GM18867 (cell line): ENCODE data around the gene IPP.
"Not testable (repeated sequence)": the region's sequence is repeated elsewhere in the genome, so short reads cannot be mapped to it uniquely, and the experiment has no call there.

Source experiments
- ATAC-seq: cut with Tn5 transposase; IDR thresholded peaks from one replicate; pipeline ENCODE4 v1.9.1; 2021; ENCODE audit warnings: mild to moderate bottlenecking, moderate library complexity; ENCODE audit not compliant: unreplicated experiment

The IPP gene

DNA sequence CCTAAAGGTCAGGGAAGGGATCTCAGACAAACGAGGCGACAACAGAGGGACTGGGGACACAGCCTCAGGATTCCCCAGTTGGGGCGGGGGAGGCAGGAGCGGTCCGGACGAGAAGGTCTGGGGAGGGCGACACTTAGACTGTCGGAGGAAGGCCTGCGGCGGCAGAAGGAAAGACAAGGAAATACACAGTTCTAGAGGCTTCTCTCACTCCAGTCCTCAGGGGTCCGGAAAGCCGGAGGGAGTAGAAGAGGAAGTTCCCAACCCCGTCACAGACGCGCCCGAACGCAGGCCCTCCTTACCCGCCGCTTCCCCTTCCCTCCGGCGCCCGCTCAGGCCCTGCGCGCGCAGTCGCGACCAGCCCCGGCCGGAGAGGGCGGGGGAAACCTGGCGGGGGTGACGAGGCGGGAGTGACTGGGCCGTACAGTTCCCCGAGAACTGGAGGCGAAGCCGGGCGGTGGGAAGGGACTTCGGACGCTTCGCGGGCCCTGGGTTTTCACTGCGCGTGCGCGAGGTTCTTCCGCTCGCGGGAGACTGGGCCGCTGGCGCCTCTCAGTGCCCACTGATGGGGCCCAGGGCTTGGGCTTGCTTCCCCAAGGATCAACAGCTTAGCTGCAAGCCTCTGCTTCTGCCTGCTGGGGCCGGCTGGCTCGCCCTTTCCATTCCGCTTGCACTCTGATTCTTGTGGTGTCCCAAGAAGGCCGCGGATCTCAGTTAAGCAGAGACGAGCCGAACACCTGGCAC, at the start of gene IPP:
TSS of gene IPP (minus strand) at position 356 of the 741 bp plus-strand sequence. CDS start 4,242 bp downstream, outside the sequence.
- peak; percentile 91 for ATAC-seq

DNA sequence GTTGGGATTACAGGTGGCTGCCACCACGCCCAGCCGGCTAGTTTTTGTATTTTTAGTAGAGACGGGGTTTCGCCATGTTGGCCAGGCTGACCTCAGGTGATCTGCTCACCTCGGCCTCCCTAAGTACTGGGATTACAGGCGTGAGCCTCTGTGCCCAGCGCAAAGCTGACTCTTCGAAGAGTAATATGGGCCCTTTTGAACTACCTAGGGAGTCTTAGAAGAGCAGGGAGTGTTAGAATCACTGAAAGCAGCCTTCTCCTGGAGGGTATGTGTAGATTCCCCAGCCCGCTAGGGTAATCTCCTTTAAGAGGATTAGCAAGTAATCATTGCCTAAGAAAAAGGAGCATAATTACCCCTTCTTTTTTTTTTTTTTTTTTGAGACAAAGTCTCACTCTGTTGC, 46.5 kb upstream of the IPP start:
- ATAC-seq: no peak

DNA sequence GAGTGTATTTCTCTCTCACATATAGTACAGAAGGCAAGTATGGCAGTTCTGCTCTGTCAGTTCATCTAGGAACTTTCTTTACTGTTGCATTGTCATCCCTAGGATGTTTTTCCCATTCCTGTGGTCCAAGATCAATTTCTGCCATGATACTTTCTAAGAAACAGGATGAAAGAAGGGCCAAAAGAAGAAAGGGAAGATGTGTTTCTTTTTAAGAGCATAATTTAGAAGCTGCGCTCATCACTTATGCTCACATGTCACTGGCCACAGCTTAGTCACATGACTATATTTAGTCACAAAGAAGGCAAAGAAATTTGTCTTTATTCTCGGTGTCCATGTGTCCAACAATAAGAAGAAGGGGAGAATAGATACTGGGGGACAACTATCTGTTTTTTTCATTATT, 45.9 kb upstream of the IPP start:
- ATAC-seq: no peak

DNA sequence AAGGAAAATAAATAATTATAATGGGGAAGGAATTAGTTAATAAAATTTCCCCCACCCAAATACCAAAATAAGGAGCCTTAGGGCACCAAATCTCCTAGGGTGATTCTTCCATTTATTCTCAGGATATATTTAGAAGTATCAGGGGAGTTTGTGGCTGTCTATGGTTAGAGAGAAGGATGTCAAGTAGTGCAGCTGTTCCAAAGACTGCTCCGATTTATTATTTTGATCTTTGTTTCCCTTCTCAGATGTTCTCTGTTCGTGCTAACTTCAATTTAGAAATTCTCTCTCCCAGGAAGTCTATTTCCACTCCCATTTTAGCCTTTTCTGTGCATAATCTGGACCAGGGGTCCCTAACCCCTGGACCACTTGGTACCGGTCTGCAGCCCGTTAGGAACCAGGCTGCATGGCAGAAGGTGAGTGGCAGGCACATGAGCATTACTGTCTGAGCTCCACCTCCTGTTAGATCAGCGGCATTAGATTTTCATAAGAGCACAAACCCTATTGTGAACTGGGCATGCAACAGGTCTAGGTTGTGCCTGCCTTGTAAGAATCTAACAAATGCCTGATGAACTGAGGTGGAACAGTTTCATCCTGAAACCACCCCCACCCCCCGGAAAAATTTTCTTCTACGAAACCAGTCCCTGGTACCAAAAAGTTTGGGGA, 43.6 kb upstream of the IPP start:
- no peak for ATAC-seq

DNA sequence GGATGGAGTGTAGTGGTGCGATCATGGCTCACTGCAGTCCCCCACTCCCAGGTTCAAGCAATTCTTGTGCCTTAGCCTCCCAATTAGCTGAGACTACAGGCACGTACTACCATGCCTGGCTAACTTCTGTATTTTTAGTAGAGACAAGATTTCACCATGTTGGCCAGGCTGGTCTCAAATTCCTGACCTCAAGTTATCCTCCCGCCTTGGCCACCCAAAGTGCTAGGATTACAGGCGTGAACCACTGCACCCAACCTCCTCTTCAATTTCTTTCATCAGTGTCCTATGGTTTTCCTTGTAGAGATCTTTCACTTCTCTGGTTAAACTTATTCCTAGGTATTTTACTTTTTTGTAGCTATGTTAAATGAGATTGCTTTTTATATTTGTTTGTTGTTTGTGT, 42.3 kb upstream of the IPP start:
- ATAC-seq: no peak

DNA sequence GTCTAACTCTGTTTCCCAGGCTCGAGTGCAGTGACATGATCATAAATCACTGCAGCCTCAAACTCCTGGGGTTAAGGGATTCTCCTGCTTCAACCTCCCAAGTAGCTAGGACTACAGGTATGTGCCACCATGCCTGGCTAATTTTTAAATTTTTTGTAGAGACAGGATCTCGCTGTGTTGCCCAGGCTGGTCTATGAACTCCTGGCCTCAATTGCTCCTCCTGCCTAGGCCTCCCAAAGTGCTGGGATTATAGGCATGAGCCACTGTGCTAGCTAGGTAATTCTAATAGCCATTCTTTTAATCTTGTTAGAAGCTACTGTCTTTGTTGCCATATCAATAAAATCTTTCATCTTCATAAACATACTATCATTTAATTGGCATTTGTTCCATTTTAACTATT, 39.1 kb upstream of the IPP start:
- no peak for ATAC-seq

DNA sequence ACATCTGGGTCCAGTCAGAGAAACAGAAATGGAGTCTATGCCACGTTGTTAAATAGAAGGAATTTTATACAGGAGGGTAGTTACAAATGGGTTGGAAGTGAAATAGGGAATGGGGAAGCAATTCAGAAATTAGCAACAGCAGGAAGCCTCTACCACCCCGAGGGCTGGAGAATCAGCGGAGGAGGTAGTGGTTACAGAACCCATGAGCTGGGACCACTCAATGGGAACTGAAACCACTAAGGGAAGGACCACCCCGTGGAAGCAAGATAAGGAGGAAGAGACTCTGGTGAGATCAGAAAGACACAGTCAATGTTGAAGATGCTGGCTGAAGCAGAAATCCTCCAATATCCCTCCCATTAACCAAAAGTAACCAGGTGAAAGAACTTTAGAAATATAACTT, 37.5 kb upstream of the IPP start:
- ATAC-seq: no peak

DNA sequence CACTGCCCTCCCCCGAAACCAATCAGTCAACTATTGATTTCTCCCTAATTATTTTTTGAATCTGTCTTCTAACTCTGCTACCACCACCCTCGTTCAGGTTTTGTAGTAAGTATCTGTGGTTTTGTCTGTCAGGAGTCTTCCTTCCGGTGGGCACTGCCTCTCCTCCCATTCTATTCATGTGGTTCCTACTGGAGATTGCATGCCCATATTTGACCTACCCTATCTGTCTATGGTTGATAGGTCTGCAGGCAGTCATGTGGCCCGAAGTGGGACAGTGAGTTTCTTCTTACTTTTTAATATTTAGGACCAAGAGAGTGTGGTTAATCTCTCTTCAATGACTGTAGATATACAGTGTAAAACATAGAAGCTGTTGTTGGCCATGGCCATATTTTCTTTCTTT, 35.1 kb upstream of the IPP start:
- no peak for ATAC-seq

DNA sequence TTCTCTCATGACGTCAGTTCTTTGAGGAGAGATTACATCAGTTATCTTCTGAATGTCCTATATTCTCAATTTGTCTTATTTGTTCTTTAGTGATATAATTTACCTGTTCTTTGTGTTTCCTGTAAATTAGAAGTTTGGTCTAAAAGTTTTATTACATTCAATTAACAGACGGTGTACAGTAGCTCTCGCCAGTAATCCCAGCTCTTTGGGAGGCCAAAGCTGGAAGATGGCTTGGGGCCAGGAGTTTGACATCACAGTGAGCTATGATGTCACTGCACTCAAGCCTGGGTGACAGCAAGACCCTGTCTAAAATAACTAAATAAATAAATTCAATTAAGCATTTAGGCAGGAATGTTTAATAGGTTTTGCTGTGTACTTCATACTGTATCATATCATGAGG, 25.3 kb upstream of the IPP start:
- ATAC-seq: no peak

DNA sequence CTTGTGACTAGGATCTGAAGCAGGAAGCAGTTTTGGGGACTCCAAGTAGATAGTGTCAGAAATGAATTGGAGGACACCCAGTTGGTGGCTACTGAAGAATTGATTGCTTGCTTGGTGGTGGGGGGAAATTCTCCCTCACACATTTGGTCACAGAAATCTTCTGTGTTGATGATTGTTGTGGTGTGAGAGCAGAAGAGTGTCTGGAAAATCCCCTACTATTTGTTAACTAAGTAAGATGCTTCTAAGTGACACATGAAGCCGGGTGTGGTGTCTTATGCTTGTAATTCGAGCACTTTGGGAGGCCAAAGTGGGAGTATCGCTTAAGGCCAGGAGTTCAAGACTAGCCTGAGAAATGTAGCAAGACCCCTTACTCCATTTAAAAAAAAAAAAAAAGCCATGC, 22.5 kb upstream of the IPP start:
- no peak for ATAC-seq

DNA sequence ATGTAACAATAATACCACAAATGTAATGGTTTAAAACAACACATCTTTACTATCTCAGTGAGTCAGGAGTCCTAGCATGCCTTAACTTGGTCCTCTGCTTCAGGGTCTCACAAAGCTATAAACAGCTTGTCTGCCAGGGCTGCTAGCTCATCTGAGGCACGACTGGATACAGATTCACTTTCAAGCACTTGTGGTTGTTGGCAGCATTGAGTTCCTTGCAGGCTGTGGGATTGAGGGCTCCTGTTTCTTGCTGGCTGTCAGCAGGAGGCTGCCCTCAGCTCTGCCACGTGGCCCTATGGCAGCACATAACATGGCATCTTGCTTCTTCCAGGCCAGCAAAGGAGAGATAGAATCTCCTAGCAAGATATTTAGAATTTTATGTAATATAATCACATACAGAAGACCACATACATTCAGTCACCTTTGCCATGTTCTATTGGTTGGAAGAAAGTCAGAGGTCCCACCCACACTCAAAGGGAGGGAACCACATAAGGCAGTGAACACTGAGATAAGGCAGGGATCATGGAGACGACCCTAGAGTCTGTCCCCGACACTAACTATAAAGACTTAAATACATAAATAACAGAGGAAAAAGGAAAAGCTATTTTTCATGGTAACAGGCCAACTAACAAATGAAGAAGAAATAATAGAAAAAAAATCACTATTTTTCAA, 18.9 kb upstream of the IPP start:
- ATAC-seq: no peak

DNA sequence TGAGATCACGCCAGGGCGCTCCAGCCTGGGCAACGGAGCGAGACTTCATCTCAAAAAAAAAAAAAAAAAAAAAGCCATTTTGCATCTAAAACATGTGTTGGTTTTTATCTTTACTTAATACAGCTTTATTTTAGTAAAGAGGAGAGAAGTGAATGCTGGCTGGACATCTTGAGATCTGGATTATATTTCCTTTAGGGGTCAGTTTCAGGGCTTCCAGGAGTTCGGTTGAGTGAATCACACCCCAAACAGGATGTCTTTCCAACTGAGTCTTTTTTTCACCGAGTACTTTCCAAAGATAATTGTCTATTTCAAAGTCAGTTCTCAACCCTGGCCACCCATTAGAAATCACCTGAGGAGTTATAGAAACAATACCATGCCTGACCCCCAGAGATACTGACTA, 16.6 kb upstream of the IPP start:
- ATAC-seq: no peak

DNA sequence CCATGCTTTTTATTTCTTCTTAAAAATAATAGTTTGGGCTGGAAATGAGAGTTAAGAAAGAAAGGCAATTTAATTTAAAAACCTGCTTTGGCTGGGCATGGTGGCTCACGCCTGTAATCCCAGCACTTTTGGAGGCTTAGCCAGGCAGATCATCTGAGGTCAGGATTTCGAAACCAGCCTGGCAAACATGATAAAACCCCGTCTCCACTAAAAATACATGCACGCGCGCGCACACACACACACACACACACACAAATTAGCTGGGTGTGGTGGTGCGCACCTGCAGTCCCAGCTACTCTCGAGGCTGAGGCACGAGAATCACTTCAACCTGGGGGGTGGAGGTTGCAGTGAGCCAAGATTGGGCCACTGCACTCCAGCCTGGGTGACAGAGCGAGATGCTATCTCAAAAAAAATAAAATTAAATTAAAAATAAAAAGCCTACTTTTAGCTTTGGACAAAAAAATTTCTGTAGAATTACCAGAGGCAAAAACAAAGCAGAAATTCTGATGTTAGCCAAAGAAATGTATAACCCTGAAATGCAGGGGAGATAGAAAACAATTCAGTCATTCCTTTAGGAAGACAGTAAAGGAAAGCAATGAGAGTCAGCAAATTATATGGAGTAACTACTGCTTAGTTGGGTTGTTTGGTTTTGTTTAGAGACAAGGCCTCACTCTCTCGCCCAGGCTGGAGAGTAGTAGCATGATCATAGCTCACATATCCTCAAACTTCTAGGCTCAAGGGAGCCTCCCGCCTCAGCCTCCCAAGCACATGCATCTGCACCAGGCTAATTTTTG, 15.7 kb upstream of the IPP start:
- no peak for ATAC-seq

DNA sequence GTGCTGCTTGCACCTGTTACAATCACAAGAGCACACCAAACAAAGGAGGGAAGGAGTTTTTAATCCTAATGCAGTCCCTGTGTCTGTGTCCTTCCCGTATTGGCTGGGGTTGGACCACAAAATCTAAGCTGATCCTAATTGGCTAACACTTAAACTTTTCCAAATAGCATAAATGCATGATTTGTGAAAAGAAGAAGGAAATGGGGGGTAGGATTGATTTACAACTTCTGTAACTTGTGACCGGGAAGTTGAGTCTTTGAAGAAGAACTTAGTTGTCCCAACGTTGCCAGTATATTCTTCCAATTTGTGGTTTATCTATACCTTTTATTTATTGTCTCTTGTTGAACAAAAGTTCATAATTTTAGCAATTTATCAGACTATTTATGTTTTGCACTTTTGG, 11.8 kb upstream of the IPP start:
- ATAC-seq: no peak

DNA sequence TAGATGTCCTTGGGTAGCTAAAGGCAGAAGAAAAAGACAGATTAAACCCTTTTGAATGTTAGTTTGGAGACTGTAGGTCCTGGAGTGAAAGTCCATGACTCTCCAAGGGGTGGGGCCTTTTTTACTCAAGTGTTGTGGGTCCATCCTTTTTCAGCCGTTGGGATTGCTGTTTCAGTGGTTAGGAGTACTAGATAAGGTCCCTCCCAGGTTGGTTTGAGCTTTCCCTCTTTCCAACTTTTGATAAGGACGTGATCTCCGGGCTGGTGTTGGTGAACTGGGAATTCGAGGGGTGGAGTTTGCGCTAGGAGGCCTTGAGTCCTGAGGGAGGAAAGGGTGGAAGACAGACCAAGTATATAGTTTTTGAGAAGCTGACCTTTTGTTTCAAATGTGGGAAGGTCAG, 5.2 kb upstream of the IPP start:
- ATAC-seq: no peak

DNA sequence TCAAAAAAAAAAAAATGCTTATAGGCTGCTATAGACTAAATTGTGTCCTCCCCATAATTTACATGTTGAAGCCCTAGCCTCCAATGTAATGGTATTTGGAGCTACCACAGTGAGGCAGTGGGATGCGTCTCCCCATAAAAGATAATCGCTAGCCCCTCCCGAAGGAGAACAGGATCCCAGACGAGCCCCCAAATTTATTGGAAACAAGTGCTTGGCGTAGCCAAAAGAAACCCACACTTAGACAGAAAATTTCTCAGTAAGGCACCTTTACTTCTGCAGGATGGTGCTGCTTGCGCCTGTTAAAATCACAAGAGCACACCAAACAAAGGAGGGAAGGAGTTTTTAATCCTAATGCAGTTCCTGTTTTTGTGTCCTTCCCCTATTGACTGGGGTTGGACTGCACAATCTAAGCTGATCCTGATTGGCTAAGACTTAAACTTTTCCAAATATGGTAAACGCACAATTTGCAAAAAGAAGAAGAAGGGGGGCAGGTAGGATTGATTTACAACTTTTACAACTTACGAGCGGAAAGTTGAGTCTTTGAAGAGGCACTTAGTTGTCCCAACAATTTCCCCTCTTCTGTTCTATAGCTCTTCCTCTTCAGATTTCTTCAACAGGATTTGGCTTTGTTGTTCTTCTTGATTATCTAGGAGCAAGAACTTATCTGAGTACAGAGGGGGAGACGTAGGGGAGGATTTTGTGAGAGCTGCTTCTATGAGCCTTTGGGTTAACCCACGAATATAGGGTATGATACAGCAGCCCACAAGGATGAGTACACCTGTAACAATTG, 3.0 kb upstream of the IPP start:
- ATAC-seq: no peak

DNA sequence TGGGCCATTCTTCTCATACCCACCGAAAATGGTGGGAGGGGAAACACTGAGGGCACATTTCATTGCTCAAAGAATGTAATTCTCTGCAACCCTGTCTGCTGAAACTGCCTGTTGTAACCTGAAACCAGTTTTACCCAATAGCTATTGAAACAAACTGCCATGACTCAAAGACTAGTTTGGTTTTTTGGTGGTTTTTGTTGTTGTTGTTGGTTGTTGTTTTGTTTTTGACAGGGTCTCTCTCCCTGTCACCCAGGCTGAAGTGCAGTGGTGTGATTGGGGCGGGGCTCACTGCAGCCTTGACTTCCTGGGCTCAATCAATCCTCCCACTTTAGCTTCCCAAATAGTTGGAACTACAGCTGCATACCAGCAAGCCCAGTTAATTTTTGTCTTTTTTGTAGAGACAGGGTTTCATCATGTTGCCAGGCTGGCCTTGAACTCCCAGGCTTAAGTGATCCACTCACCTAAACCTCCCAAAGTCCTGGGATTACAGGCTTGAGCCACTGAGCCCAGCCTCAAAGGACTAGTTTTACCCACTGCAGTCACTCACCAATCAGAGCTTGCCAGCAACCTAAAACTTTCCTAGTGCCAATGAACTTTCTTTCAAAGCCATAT, 2.1 kb upstream of the IPP start:
- no peak for ATAC-seq

DNA sequence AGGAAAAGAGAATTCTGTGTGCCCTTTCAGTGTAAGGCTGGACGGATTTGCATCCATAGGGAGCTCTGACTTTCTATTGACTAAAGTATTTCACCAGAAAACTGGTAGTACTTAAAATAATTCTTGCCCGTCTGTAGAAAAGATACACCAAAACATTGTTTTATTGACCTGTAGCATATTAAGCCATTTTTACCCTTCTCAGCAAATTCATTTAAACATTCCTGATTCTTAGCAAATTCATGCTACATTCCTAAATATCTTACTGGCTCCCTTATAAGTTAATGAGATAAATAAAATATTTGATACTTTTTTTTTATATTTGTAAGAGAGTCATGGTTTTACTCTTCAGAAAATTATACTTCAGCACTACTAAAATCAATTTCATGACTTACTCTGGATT, 1.6 kb upstream of the IPP start:
- no peak for ATAC-seq

DNA sequence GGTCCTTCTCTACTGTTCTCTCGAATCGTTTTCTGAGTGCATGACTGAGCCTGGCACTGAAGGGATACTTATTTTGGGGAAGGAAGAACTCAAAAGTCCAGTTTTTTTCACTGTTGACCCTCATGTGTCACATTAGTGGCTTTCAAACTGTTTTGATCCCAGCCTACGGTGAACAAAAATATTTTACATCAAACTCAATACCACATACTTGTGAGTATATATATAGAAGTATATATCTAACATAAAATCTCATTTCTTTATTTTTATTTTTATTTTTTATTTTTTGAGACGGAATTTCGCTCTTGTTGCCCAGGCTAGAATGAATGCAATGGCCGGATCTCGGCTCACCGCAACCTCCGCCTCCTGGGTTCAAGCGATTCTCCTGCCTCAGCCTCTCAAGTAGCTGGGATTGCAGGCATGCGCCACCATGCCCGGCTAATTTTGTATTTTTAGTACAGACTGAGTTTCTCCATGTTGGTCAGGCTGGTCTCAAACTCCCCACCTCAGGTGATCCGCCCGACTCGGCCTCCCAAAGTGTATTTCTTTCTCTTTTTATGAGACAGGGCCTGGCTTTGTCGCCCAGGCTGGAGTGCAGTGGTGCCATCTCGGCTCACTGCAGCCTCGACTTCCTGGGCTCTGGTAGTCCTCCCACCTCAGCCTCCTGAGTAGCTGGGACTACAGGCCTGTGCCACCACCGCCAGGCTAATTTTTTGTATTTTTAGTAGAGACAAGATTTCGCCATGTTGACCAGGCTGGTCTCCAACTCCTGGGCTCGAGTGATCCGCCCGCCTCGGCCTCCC, 786 bp upstream of the IPP start:
- not testable (repeated sequence) for ATAC-seq
